H1 (cell line): ENCODE measurements around the gene CHI3L2. TPM values are rescaled to one million over a fixed set of nuclear protein-coding genes. Genes with fewer than 3 reads are reported as not detected.

Experiments
- CTCF ChIA-PET: fragments of 300-600 bp; sonication (Branson Sonifier 250); formaldehyde crosslinking; loops from one replicate; lab custom pipeline; 2021; ENCODE audit not compliant: partially characterized antibody; lab: Charles Lee
- POLR2A ChIA-PET: fragments of 300-600 bp; sonication (Branson Sonifier 250); formaldehyde crosslinking; loops from one replicate; lab custom pipeline; 2021; ENCODE audit warnings: inconsistent platforms; ENCODE audit not compliant: partially characterized antibody; lab: Charles Lee
- DNase-seq, 2 experiments: peaks; one replicate each; pipeline versions ENCODE4 v3.0.0 to v3.0.0-alpha.2; 2010 to 2022; ENCODE audit warnings: low spot score in 2 of 2, low read depth in 1 of 2, mixed read lengths in 1 of 2
- FAIRE-seq: peaks from 2 replicates; lab custom pipeline; 2011; peaks lifted over from hg19 to GRCh38; lab: Jason Lieb, UNC
- H2AFZ ChIP-seq: 2 replicates; pipeline ENCODE4 v1.8.1; 2012; ENCODE audit warnings: low read length, inconsistent platforms
- H2AK5ac ChIP-seq: 2 replicates; pipeline ENCODE4 v1.6.1; 2013; ENCODE audit warnings: low read depth, low read length
- H2BK120ac ChIP-seq: replicated peaks from 2 replicates; pipeline ENCODE3; 2013; ENCODE audit warnings: low read depth, low read length, inconsistent platforms
- H2BK12ac ChIP-seq: 2 replicates; pipeline ENCODE4 v1.6.1; 2013; ENCODE audit warnings: low read depth, low read length
- H2BK15ac ChIP-seq: 2 replicates; pipeline ENCODE4 v1.6.1; 2013; ENCODE audit warnings: low read length
- H2BK20ac ChIP-seq: 2 replicates; pipeline ENCODE4 v1.6.1; 2013; ENCODE audit warnings: low read length
- H2BK5ac ChIP-seq: 2 replicates; pipeline ENCODE4 v1.6.1; 2013; ENCODE audit warnings: low read depth, low read length
- H3K14ac ChIP-seq: 2 replicates; pipeline ENCODE4 v1.6.1; 2013; ENCODE audit warnings: inconsistent platforms; ENCODE audit not compliant: insufficient read length
- H3K18ac ChIP-seq: 2 replicates; pipeline ENCODE4 v1.6.1; 2013; ENCODE audit warnings: low read length; ENCODE audit errors: extremely low read depth
- H3K23ac ChIP-seq: 2 replicates; pipeline ENCODE4 v1.6.1; 2013; ENCODE audit warnings: inconsistent platforms; ENCODE audit not compliant: insufficient read length
- H3K23me2 ChIP-seq: 2 replicates; pipeline ENCODE4 v1.6.1; 2013; ENCODE audit warnings: low read depth, low read length
- H3K27ac ChIP-seq: 2 replicates; pipeline ENCODE4 v1.6.1; 2011; ENCODE audit warnings: low read depth, low read length, inconsistent platforms
- H3K27me3 ChIP-seq, 4 experiments: replicated peaks in 1 of 4; 1 replicate in 1 of 4; 2 replicates in 3 of 4; pipeline versions ENCODE4 v1.6.1 to v1.8.1; 2011 to 2013; ENCODE audit warnings: low read length in 3 of 4, mild to moderate bottlenecking in 3 of 4, inconsistent platforms in 2 of 4, mixed read lengths in 2 of 4, moderate library complexity in 1 of 4; ENCODE audit not compliant: control insufficient read depth in 3 of 4, insufficient read depth in 3 of 4; ENCODE audit errors: extremely low read depth in 1 of 4
- H3K36me3 ChIP-seq, 4 experiments: 2 replicates each; pipeline versions ENCODE4 v1.6.1 to v1.8.1; 2011 to 2013; ENCODE audit warnings: mild to moderate bottlenecking in 4 of 4, low read length in 3 of 4, moderate library complexity in 2 of 4, control low read depth in 1 of 4, inconsistent platforms in 1 of 4; ENCODE audit not compliant: insufficient read depth in 4 of 4, control insufficient read depth in 2 of 4
- H3K4ac ChIP-seq: replicated peaks from 2 replicates; pipeline ENCODE3; 2013; ENCODE audit warnings: low read length, low read depth, mixed read lengths, inconsistent platforms; ENCODE audit not compliant: insufficient read length
- H3K4me1 ChIP-seq, 4 experiments: replicated peaks in 1 of 4; 1 replicate in 1 of 4; 2 replicates in 3 of 4; pipeline versions ENCODE4 v1.6.1 to v1.8.1; 2011 to 2013; ENCODE audit warnings: low read length in 3 of 4, inconsistent platforms in 2 of 4, mixed read lengths in 1 of 4; ENCODE audit not compliant: insufficient read depth in 4 of 4, control insufficient read depth in 3 of 4
- H3K4me2 ChIP-seq, 2 experiments: 2 replicates each; pipeline versions ENCODE4 v1.6.1 to v1.8.1; 2011 to 2013; ENCODE audit warnings: low read depth in 2 of 2, low read length in 2 of 2, control low read depth in 1 of 2, inconsistent platforms in 1 of 2, mild to moderate bottlenecking in 1 of 2; ENCODE audit not compliant: insufficient read depth in 1 of 2
- H3K4me3 ChIP-seq, 4 experiments: fragments of 200-600, 300-600 bp in 1 of 4; sonication (generic), shearing (Covaris generic), sonication (Bioruptor Twin) in 1 of 4; 2 replicates each; pipeline versions ENCODE4 v1.5.1 to v1.8.1; 2011 to 2016; ENCODE audit warnings: low read length in 4 of 4, low read depth in 3 of 4, control low read depth in 2 of 4, inconsistent platforms in 2 of 4, mild to moderate bottlenecking in 2 of 4, mixed read lengths in 1 of 4, moderate library complexity in 1 of 4; ENCODE audit not compliant: insufficient read depth in 2 of 4; ENCODE audit errors: extremely low read depth in 1 of 4
- H3K56ac ChIP-seq: replicated peaks from 2 replicates; pipeline ENCODE3; 2013; ENCODE audit warnings: low read depth, mild to moderate bottlenecking, mixed read lengths, low read length, inconsistent platforms; ENCODE audit not compliant: insufficient read length
- H3K79me1 ChIP-seq: 2 replicates; pipeline ENCODE4 v1.6.1; 2013; ENCODE audit warnings: low read depth, low read length, control low read depth
- H3K79me2 ChIP-seq, 2 experiments: 2 replicates each; pipeline versions ENCODE4 v1.6.1 to v1.8.1; 2012 to 2013; ENCODE audit warnings: low read length in 2 of 2, mild to moderate bottlenecking in 2 of 2, inconsistent platforms in 1 of 2; ENCODE audit not compliant: insufficient read depth in 2 of 2, control insufficient read depth in 1 of 2
- H3K9ac ChIP-seq, 4 experiments: replicated peaks in 1 of 4; 1 replicate in 1 of 4; 2 replicates in 3 of 4; pipeline versions ENCODE4 v1.6.1 to v1.8.1; 2011 to 2013; ENCODE audit warnings: low read depth in 3 of 4, low read length in 3 of 4, control low read depth in 2 of 4, mild to moderate bottlenecking in 2 of 4, moderate library complexity in 2 of 4, inconsistent platforms in 1 of 4; ENCODE audit errors: extremely low read depth in 1 of 4
- H3K9me3 ChIP-seq, 2 experiments: 2 replicates each; pipeline versions ENCODE4 v1.6.1 to v1.8.1; 2012 to 2013; ENCODE audit warnings: mild to moderate bottlenecking in 2 of 2, moderate library complexity in 2 of 2, control low read depth in 1 of 2, inconsistent platforms in 1 of 2, low read depth in 1 of 2, low read length in 1 of 2, mixed read lengths in 1 of 2; ENCODE audit not compliant: insufficient read depth in 2 of 2
- H4K20me1 ChIP-seq, 2 experiments: replicated peaks in 1 of 2; 2 replicates each; pipeline versions ENCODE3 to v1.8.1; 2011 to 2013; ENCODE audit warnings: inconsistent platforms in 2 of 2, low read length in 2 of 2, mild to moderate bottlenecking in 1 of 2; ENCODE audit not compliant: insufficient read depth in 2 of 2, control insufficient read depth in 1 of 2
- H4K5ac ChIP-seq: 2 replicates; pipeline ENCODE4 v1.6.1; 2013; ENCODE audit warnings: low read length, low read depth, mixed read lengths, inconsistent platforms; ENCODE audit not compliant: insufficient read length
- H4K8ac ChIP-seq: 2 replicates; pipeline ENCODE4 v1.8.0; 2013; ENCODE audit warnings: mild to moderate bottlenecking, moderate library complexity, low read length, inconsistent platforms; ENCODE audit not compliant: insufficient read depth; ENCODE audit errors: extremely low read depth
- H4K91ac ChIP-seq: replicated peaks from 2 replicates; pipeline ENCODE3; 2013; ENCODE audit warnings: low read length, mixed read lengths, inconsistent platforms; ENCODE audit not compliant: insufficient read length
- CHD1 ChIP-seq: IDR thresholded peaks from 2 replicates; pipeline ENCODE4 v1.6.1; 2012; ENCODE audit warnings: low read depth, low read length, improper control_type of control experiment
- EZH2 ChIP-seq: fragments of 200-600 bp; sonication (generic); IDR thresholded peaks from 2 replicates; pipeline ENCODE4 v1.7.1; 2012; ENCODE audit warnings: low read depth, mild to moderate bottlenecking, moderate library complexity, low read length, inconsistent platforms; ENCODE audit not compliant: severe bottlenecking
- FOSL1 ChIP-seq: IDR thresholded peaks from 2 replicates; pipeline ENCODE4 v1.6.1; 2011; ENCODE audit warnings: mild to moderate bottlenecking, low read depth, low read length, moderate library complexity; ENCODE audit not compliant: insufficient read depth
- GABPA ChIP-seq: IDR thresholded peaks from 2 replicates; pipeline ENCODE4 v1.6.1; 2011; ENCODE audit warnings: mild to moderate bottlenecking, low read length, moderate library complexity, borderline replicate concordance; ENCODE audit not compliant: insufficient read depth
- JUND ChIP-seq: IDR thresholded peaks from 2 replicates; pipeline ENCODE4 v1.6.1; 2011; ENCODE audit warnings: mild to moderate bottlenecking, improper control_type of control experiment, low read length
- KDM5A ChIP-seq: fragments of 200-600 bp; IDR thresholded peaks from 2 replicates; pipeline ENCODE4 v1.7.1; 2012; ENCODE audit warnings: mild to moderate bottlenecking, low read length, inconsistent platforms, mixed read lengths
- RFX5 ChIP-seq: IDR thresholded peaks from 2 replicates; pipeline ENCODE4 v1.6.1; 2011; ENCODE audit warnings: low read depth, low read length, improper control_type of control experiment, borderline replicate concordance
- SP4 ChIP-seq: IDR thresholded peaks from 2 replicates; pipeline ENCODE4 v1.6.1; 2012; ENCODE audit warnings: low read length, inconsistent platforms
- SUZ12 ChIP-seq: fragments of 200-600 bp; sonication (generic); IDR thresholded peaks from 2 replicates; pipeline ENCODE4 v1.6.1; 2012; ENCODE audit warnings: mild to moderate bottlenecking, inconsistent platforms, low read length, moderate library complexity, mixed read lengths
- YY1 ChIP-seq: IDR thresholded peaks from 2 replicates; pipeline ENCODE4 v1.6.1; 2011; ENCODE audit warnings: low read depth, mild to moderate bottlenecking, low read length
- ZNF274 ChIP-seq: IDR thresholded peaks from 2 replicates; pipeline ENCODE4 v1.7.0; 2012; ENCODE audit warnings: low read length, borderline replicate concordance; ENCODE audit errors: extremely low read depth
- WGBS, 2 experiments: shearing (Covaris generic) in 1 of 2; methylation state at CpG; one replicate each; pipeline versions ENCODE4 v1.1.6 to v1.1.7; 2013 to 2015; ENCODE audit warnings: low lambda C conversion rate in 2 of 2, mixed read lengths in 2 of 2, inconsistent platforms in 1 of 2, low coverage in 1 of 2, missing lambda C conversion rate in 1 of 2; ENCODE audit not compliant: insufficient replicate concordance in 2 of 2, insufficient coverage in 1 of 2, insufficient read length in 1 of 2; ENCODE audit errors: extremely low coverage in 1 of 2, missing lambda C conversion rate in 1 of 2; 5-methylcytosine and 5-hydroxymethylcytosine counted together
- polyA plus RNA-seq, 7 experiments: library from polyadenylated mRNA; depleted of rRNA in 3 of 7; stranded (reverse) in 5 of 7; unstranded in 2 of 7; fragments of >200 nt in 5 of 7; fragments of 200-250 nt in 2 of 7; gene quantifications; 1 replicate in 5 of 7; 2 replicates in 1 of 7; 4 replicates in 1 of 7; pipeline versions ENCODE4 v1.2.1 to v1.2.3, GENCODE V29; 2011 to 2013; ENCODE audit warnings: missing spikeins in 2 of 7, mixed read lengths in 2 of 7
- total RNA-seq: library from RNA; stranded (reverse); fragmentation: NEBNext Ultra II Directional; extraction: Animal tissue kit (Norgen Biotek cat#: 25700); gene quantifications from 2 replicates; pipeline ENCODE4 v1.2.1, GENCODE V29; 2021
- TF ChIP-seq, protein P1 (sequence below): IDR thresholded peaks from 2 replicates; pipeline ENCODE4 v1.6.1; 2011; ENCODE audit warnings: low read depth, mild to moderate bottlenecking, low read length; ENCODE audit not compliant: insufficient read depth

CHI3L2 gene
- total and polyA plus RNA-seq, 2 of the 8 experiments (the other 6 are each of a cell fraction or from before 2014, with no cell fraction given): not detected

DNA sequence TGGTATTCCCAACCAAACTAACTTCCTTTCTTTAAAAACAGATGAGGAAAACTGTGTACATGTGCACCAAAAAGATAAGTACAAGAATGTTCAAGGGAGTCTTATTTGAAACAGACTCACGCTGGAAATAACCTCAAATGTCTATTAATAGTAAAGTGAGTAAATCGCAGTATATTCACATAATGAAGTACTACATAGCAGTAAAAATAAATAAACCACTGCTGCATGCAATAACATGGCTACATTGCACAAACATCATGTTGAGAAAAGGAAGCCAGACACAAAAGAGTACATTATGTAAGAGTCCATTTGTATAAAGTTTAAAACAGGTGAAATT is 21.8 kb upstream of the CHI3L2 start:
- Histone ChIP-seq H3K9me3 (no peaks in the 10 kb centered on the region), H3K4me2 (no peak overlapping the region), H2BK15ac (no peak overlapping the region), H3K18ac (no peak overlapping the region), H3K4me1 (peaks cover 0 to 2% (median 1%) of the 10 kb centered on the region in 4 experiments; a peak in 2 of 7 replicates), H3K4me3 (no peak overlapping the region), H2BK12ac (no peak overlapping the region), H3K23me2 (no peaks in the 10 kb centered on the region; the same call in 1 of the 2 replicates), H3K56ac (no peak overlapping the region), H3K14ac (no peak overlapping the region), H2AFZ (no peak overlapping the region), H4K91ac (no peak overlapping the region), H3K4ac (no peak overlapping the region), H2BK5ac (no peak overlapping the region), H3K27me3 (peaks cover 16 to 33% (median 27%) of the 10 kb centered on the region in 4 experiments), H4K5ac (no peak overlapping the region), H3K79me1 (no peaks in the 10 kb centered on the region), H3K27ac (no peak overlapping the region), H3K36me3 (no peaks in the 10 kb centered on the region), H4K8ac (no peak overlapping the region), H2BK120ac (no peak overlapping the region), H3K9ac (no peak overlapping the region), H2AK5ac (no peak overlapping the region), H3K23ac (no peak overlapping the region), H3K79me2 (no peaks in the 10 kb centered on the region), H2BK20ac (no peak overlapping the region), H4K20me1 (no peaks in the 10 kb centered on the region)
- WGBS, 2 experiments: 85% methylated on average over 2 of the region's 2 CpGs; no CpG with 5 or more reads in 1 of the 2 experiments
- CTCF ChIA-PET: no interaction called here
- DNase-seq (no peak), FAIRE-seq (no peak)
- POLR2A ChIA-PET: no interaction called here
- TF ChIP-seq ZNF274 (no peak), SP4 (no peak), GABPA (no peak), FOSL1 (no peak), JUND (no peak), CHD1 (no peak), EZH2 (no peak), SUZ12 (no peak), KDM5A (no peak), RFX5 (no peak), YY1 (no peak)
- TF ChIP-seq, protein P1, sequence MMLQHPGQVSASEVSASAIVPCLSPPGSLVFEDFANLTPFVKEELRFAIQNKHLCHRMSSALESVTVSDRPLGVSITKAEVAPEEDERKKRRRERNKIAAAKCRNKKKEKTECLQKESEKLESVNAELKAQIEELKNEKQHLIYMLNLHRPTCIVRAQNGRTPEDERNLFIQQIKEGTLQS: no peak
